Measurements from ENCODE around the gene SLC2A9.

GRCh38 chr4:9916937-9917336 is 104.4 kb downstream of the SLC2A9 start:
- TF ChIP-seq POLR2A (IDR thresholded peaks at IDR 0.05; ENCODE audit: low read length) (no peak), GATA1 (IDR thresholded peaks at IDR 0.05; ENCODE audit: low read depth, low read length) (no peak)

Data from erythroblast (primary cell).